Neutrophil (primary cell): ENCODE results near the gene AFF1.

Experiments
- H3K27ac ChIP-seq: fragments of 200-600 bp; sonication (generic); 2 replicates; pipeline ENCODE4 v1.5.1; 2016; ENCODE audit warnings: mild to moderate bottlenecking, moderate library complexity
- H3K27me3 ChIP-seq: fragments of 200-600 bp; sonication (generic); 2 replicates; pipeline ENCODE4 v1.6.0; 2016; ENCODE audit warnings: mild to moderate bottlenecking
- H3K36me3 ChIP-seq: fragments of 200-600 bp; sonication (generic); 2 replicates; pipeline ENCODE4 v1.5.1; 2017
- H3K4me1 ChIP-seq, 2 experiments: fragments of 200-600 bp in 1 of 2; sonication (generic) in 1 of 2; 1 replicate in 1 of 2; 2 replicates in 1 of 2; pipeline versions ENCODE4 v1.5.1 to v1.6.1; 2013 to 2016; ENCODE audit warnings: low read depth in 1 of 2, low read length in 1 of 2, mild to moderate bottlenecking in 1 of 2, moderate library complexity in 1 of 2; ENCODE audit not compliant: control insufficient read depth in 1 of 2, insufficient read depth in 1 of 2
- H3K4me3 ChIP-seq, 2 experiments: fragments of 200-600 bp in 1 of 2; sonication (generic) in 1 of 2; 1 replicate in 1 of 2; 2 replicates in 1 of 2; pipeline ENCODE4 v1.5.1; 2013 to 2016; ENCODE audit warnings: low read depth in 1 of 2, low read length in 1 of 2, mild to moderate bottlenecking in 1 of 2, moderate library complexity in 1 of 2
- H3K9me3 ChIP-seq: fragments of 200-600 bp; sonication (generic); 2 replicates; pipeline ENCODE4 v1.5.1; 2016
- CTCF ChIP-seq: fragments of 200-600 bp; sonication (generic); IDR thresholded peaks from 2 replicates; pipeline ENCODE4 v1.5.1; 2016; ENCODE audit warnings: antibody characterized with exemption

Gene AFF1

GRCh38 chr4:86908251-86908657 lies 26.6 kb upstream of the AFF1 start:
- Histone ChIP-seq H3K9me3 (no peaks in the 10 kb centered on the region), H3K36me3 (no peaks in the 10 kb centered on the region), H3K27ac (peak overlapping the region; percentile 76), H3K27me3 (peaks cover 11% of the 10 kb centered on the region), H3K4me1 (peaks cover 30 to 36% of the 10 kb centered on the region in 2 experiments), H3K4me3 (peak overlapping the region; percentile 43 to 51)
- TF ChIP-seq CTCF: no peak

DNA sequence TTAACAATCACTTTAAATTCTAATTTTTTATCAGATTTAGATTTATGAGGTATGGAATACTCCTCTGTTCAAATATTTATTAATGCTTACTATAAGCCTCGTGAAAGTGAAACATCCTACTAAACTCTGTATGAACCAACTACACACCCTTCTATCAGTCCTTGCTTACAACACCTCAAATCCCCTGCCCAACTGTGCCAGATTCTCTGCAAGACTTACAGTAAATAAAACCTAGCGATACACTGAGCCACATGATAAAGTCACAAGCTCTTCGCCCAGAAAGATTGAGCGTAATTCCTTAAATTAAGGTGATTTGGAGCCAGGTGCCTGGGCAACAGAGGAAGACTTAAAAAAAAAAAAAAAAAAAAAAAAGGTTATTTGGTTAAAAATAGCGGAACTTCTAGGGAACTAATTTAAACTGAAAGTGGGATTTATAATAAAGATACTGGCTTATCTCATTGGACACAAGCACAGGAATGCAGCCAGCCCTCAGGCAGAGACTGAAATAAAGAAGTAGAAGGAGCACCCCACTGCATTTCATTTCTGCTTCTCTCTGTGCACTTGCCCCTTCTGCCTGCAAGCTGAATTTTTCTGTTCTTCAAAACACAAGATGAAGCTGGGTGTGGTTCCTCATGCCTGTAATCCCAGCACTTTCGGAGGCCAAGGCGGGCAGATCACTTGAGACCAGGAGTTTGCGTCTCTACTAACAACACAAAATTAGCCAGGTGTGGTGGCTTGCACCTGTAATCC lies 25.1 kb upstream of the AFF1 start:
- TF ChIP-seq CTCF: no peak
- Histone ChIP-seq H3K36me3 (no peaks in the 10 kb centered on the region), H3K27ac (no peak overlapping the region), H3K9me3 (no peaks in the 10 kb centered on the region), H3K4me1 (peaks cover 21 to 25% of the 10 kb centered on the region in 2 experiments), H3K27me3 (no peaks in the 10 kb centered on the region), H3K4me3 (no peak overlapping the region)

- Histone ChIP-seq H3K36me3 (no peaks in the 10 kb centered on the region), H3K27me3 (no peaks in the 10 kb centered on the region), H3K4me3 (no peak overlapping the region), H3K4me1 (peaks cover 21 to 25% of the 10 kb centered on the region in 2 experiments), H3K27ac (no peak overlapping the region), H3K9me3 (no peaks in the 10 kb centered on the region)
- no peak for TF ChIP-seq CTCF
Observed at GRCh38 chr4:86910369-86910768, 24.4 kb upstream of the AFF1 start.

GRCh38 chr4:86910820-86911684 lies 23.8 kb upstream of the AFF1 start:
- no peaks in the 10 kb centered on the region for H3K9me3 ChIP-seq
- no peaks in the 10 kb centered on the region for H3K27me3 ChIP-seq
- no peak overlapping the region for H3K4me3 ChIP-seq
- no peak overlapping the region for H3K27ac ChIP-seq
- H3K4me1 ChIP-seq: peaks cover 21 to 25% of the 10 kb centered on the region in 2 experiments
- H3K36me3 ChIP-seq: no peaks in the 10 kb centered on the region
- no peak for TF ChIP-seq CTCF

DNA sequence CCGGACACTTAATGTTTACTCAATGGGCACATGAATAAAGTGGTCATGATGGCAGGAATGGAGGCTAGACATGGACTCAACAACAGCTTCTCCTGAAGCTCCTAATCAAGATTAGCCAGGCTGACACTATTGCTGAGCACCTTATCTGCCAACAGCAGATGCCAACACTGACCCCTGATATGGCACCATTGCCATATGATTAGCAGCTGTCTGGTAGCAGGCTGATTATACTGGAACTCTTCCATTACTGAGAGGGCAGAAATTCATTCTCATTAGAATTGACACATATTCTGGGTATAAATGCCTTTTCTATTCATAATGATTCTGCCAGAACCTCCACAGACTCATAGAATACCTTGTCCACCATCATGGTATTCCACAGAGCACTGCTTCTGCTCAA lies 18.4 kb upstream of the AFF1 start:
- no peak overlapping the region for H3K27ac ChIP-seq
- H3K4me3 ChIP-seq: no peak overlapping the region
- H3K9me3 ChIP-seq: no peaks in the 10 kb centered on the region
- H3K4me1 ChIP-seq: no peaks in the 10 kb centered on the region
- no peaks in the 10 kb centered on the region for H3K27me3 ChIP-seq
- TF ChIP-seq CTCF: no peak
- H3K36me3 ChIP-seq: no peaks in the 10 kb centered on the region
